NCI-H226 (cell line): Measurements from ENCODE around the gene RPH3AL.
"Not testable (repeated sequence)": the region's sequence is repeated elsewhere in the genome, so short reads cannot be mapped to it uniquely, and the experiment has no call there.

Source experiments
- DNase-seq: peaks from one replicate; pipeline ENCODE4 v3.0.0-alpha.2; 2015

RPH3AL gene

DNA sequence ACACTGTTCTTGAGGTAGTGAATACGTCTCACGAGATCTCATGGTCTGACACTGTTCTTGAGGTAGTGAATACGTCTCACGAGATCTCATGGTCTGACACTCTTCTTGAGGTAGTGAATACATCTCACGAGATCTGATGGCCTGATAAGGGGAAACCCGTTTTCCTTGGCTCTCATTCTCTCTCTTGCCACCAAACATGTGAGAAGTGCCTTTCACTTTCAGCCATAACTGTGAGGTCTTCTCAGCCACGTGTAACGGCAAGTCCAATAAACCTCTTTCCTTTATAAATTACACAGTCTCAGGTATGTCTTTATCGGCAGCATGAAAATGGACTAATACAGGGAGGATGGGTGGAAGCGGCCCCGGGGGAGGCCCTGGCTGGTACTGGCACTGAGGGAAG, 184.0 kb downstream of the RPH3AL start:
- not testable (repeated sequence) for DNase-seq

DNA sequence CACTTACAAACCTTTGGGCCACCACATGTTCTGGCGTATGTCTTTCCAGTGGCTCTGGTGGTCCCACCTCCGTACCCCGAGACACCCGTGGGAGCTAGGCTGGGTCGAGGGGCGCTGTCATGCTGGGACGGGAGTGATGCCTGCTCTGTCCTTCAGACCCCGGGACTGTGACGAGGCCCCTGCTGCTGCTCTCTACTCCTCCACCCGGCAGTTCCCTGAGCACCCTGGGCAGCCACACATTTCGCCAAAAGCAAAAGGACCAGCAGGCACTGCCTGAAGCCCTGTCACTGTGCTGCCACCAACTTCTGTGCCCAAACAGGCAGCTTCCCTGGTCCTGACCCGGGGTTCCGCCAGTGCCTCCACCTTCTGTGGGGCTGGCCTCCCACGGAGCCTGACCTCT, 186.7 kb downstream of the RPH3AL start:
- DNase-seq, result no peak

DNA sequence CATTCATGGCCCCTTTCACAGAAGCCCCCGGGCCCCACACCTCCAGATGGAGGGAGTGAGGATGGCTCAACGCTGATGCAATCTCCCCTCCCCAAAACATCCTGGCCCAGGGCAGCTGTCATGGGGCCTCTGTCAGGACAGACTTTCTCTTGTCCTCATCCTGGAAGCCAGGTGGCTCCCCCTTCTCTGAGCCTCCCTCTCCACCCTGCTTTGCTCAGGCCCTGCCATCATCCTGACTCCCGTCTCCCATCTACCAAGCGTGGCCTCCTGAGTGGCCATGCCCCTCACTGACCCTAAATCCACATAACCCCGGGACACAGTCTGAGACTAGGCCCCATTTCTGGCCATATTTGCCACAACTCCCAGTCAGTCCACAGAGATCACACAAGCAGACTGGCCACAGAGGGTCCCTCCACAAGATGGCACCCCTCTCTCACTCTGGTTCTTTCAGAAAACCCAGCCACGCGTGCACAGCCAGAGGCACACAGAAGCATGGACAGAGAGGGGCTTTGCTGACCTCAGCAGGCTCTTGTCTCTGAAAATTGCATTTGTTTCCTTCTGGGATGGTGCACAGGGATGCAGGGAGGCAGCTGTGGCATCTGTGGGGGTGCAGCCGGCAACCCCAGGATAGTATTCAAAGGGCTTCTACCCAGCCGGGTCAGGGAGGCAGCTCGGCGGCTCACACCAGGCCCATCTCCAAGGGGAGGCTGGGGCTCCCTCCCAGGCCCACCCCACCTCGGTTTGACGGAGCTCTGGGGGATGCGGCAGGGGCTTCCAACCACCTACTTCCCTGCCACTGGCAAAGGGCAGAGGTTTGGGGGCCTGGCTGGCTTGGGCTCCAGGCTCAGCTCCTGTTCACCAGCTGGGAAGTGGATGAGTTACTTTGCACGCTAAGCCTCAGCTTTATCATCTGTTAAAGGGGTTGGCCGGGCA, 188.0 kb downstream of the RPH3AL start:
- no peak for DNase-seq

DNA sequence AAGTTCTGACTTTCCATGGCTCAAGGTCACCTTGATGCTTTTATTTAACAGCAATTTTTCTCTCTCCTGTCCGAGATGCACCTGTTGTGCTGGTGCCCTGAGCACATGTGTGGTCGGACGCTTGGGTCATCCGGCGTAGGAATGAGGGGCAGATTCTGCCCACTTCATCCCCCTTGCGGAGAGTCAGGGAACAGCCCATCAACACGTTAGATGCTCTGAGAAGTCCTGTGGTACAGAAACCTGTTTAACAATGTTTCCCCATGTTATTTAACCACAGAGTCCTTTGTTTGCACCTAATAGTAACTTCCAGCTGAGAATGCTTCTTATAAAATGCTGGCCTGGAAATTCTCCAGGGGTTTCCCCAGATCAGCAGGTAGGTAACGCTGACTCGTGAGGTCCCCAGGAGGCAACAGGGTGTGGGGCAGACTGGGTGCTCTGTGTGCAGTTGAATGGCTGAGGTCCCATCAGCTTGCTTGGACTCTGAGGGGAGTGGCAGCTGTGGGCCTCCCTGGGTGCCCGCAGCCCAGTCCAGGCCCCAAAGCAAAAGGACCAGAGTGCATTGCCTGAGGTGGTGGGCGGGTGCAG, 189.0 kb downstream of the RPH3AL start:
- no peak for DNase-seq

DNA sequence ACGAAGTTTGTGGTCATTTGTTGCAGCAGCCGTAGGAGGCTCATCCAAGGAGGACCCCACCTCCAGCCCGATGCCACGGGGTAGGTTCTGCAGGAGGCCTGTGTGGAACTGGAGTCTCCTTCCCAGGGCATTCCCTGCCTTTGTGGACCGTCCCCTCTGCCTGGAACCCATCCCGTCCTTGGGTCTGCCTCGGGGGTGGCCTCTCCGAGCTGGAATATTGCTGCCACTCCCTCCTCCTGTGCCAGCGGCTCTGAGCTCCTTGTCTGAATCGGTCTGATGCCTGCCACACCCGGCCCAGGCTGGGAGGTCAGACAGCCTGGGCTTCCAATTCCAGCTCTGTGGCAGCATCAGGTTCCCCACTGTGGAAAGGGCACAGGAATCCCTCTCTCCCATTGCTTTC, 189.9 kb downstream of the RPH3AL start:
- DNase-seq, result no peak
